ENCODE results near the gene DCDC1.

DNA sequence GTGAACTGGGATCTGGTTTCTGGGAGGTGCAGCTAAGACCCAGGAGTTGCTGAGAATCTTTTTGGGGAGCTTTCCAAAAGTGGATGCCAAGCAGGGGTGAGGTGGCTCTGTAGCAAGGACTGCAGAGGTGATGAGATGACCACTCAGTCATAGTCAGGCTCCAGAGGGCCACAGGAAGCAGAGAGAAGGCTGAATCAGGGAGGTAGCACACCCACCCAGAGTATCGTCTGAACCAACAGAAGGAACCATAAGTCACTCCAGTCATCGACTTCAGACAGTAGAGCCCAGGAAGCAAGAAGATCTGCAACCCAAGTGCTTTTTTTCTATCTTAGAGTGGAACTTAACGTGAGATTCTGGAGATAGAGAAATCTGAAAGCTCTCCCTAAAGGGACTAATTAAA is 447.7 kb downstream of the DCDC1 start:
- TF ChIP-seq POLR2A (IDR thresholded peaks at IDR 0.05; ENCODE audit: low read depth) (no peak), EP300 (IDR thresholded peaks at IDR 0.05) (no peak)

Data from esophagus muscularis mucosa (tissue), 2 donors.